ENCODE measurements around the gene NRXN3.

NRXN3 gene

DNA sequence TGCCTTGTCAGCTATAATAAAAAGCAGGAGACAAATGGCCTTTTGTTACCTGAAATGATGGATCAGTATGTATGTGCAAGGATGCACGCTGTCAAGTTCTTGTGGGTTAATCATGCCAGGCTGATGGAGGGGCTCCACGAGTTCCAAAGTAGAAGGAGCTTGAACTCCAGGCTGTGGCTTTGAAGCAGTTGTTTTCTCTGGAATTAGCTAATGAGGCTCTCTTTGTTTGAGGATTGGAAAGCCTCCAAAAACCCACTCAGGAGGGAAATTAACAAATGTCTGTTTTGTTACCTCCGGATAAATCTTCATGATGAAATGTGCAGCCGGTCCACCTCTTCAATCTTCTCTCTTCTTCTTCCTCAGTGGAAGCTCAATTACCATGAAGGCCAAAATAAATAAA, 1435.7 kb downstream of the NRXN3 start:
- peak; percentile 91 for DNase-seq

DNA sequence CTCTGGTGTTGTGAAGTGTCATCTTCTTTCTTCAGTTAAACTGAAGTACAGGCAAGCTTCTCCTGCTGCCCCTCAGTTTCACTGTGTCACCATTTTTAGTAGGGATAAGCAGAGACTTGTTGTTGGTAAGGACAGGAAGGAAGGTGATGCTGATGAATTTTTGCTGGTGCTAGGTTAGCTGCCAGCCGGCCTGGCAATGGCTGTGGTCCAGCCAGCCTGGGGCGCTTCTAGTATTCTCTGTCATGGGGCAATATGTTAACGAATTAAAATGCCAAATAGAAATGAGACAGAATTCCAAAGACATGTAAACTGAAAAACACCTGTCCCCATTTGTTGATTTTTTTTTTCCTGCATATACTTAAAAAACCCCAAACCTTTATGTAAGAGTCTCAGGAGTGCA, 1438.3 kb downstream of the NRXN3 start:
- no peak for DNase-seq

DNA sequence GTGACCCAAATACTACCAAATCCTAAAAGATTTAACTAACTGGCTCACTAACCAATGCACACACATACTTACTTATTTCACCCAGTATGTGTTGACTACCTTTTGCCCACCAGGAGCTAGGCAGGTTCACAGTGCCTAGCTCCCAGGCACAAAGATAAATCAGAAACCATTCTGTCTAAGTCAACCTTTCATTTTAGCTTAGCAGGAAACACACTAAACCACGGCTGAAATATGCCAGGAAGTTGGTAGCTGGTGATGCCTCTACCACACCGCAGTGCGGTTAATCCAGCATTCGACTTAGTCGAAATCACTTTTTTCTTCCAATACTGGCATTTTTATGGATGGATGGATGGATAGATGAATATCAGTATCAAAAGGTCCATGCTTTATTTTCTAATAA, 1443.5 kb downstream of the NRXN3 start:
- no peak for DNase-seq

DNA sequence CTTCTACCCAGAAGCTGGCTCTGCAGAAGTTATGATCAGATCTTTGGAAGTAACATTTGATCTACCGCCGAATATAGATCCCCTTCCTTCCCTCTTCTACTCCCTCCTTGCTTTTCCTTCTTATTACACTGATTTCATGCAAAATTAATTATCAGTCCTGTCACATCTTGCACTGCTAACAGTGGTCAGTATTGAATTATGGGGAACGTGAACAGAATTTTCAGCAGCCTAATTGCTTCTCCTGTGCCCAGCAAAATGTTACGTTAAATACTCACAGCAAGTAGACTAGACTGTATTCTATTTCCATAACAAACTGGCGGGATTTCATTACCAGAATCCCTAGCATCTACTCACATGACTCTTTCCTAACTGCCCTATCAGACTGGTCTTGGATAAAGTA, 1444.3 kb downstream of the NRXN3 start:
- DNase-seq, result no peak

DNA sequence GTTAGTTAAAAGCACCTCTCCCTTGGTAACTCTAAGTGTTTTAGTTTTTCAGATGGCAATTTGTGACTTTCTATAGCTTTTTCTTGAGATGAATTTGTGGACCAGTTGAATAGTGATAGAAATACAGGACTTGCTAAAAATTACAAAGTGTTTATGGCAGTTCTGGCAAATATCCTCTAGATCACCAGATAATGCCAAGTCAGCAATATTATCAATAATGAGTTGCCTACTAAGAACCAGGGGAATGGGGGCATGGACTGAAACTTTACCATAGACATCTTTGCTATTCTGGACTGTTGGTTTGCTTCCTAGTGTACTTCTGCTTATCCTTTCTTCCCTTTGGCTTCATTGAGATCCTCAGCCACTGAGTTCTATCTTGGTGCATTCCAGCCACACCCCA, 1456.9 kb downstream of the NRXN3 start:
- no peak for DNase-seq

DNA sequence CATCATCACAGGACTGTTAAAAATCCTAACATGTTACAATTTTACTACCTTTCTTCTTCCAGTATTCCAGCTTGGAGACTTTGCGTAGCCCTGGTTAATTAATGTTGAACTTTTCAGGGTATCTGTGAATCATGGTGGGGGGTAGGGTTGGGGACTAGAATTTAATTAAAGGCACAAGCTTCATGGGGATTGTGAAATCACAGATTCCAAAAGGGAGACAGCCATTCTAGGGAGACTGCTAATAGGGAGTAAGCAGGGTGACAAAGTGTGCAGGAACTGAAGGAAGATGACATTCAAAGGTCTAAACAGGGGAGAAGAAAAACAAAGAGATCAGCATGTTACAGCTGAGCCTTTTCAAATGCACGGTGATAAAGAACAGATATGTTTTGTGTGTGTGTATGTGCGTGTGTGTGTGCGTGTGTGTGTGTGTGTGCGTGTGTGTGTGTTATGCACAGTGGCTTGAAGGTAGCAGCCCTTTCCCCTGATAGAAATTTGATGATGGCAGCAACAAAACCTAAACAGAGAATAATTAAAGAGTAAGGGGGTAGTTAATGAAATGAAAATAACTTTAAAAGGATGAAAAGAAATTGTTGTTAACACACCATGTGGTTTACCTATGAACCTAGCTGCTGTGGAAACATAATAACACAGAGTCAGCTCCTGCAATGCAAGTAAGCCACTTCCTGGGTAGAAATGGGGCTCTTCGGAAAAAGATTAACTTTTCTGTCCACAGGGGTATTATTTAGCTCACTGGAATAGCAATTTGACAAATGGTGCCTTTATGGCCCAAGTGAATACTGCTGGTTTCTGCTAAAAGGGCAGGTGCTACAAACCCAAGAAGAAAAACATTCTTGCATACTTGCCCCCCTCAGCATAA, 1459.5 kb downstream of the NRXN3 start:
- DNase-seq, result no peak

DNA sequence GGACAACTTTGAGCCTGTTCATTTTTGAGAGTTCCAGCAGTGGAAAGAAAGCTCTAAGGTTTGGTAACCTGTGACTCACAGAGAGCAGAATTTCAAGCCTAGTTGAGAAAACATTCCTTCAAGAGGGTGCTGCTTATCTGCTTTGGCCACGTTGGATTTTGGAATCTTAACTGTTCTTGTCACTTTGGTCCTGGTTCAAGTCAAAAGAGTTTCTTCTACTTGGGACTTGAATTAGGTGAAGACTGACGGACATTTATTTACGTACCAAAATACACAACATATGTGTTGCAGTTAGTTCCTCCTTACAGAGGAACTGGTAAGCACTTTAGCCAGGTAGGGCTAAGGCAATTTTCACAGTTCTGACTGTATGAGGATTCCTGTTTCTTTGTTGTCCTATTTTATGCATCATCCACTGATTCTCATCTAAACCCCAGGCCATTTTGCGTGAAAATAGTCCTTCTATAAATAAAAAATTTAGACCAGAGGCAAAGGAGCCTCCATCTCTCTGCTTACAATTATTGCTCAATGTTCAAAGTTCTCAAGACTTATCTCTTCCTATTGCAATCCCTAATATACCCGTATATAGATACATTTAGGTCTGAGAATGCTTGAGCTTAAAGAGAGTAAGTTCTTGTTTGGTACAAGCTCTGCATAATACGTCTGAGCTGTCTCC, 1460.3 kb downstream of the NRXN3 start:
- DNase-seq, result no peak

DNA sequence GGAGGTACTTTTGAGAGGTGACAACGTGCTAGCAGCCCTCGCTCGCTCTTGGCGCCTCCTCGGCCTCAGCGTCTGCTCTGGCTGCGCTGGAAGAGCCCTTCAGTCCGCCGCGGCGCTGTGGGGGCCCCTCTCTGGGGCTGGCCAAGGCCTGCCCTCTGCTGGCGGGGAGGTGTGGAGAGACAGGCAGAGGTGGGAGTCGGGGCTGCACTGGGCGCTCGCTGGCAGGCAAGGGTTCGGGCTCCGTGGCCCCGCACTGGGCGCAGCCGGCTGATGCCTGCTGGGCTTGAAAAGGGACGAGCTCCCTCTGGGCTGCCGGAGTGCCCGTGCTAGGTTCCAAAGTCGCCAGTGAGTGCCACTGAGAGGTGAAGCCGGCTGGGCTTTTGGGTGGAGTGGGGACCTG, 1461.1 kb downstream of the NRXN3 start:
- DNase-seq, result no peak

DNA sequence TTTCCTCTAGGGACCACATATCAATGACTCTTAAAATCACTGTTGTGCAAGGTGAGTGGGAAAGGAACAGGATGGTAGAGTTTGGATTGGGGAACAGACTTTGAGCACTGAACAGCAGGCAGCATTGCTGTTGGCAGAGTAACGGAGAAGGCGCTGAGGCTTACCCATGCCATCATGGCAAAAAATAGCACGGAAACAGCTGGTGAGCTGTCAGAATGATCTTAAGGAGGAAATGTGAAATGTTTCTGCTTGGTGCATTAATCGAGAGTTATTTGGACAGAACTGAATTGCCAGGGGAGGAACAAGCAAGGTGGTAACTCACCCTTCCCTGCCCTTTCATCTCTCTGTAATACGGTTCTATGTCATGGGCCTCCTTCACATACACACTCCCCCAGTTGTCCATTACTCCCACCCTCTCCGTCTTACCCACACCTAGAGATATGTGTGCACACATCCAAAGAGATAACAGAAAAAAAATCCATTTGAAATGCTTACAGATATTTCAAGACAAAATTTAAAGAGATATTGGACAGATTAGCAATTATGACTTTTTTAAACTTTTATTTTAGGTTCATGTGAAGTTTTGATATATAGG, 1468.6 kb downstream of the NRXN3 start:
- no peak for DNase-seq

DNA sequence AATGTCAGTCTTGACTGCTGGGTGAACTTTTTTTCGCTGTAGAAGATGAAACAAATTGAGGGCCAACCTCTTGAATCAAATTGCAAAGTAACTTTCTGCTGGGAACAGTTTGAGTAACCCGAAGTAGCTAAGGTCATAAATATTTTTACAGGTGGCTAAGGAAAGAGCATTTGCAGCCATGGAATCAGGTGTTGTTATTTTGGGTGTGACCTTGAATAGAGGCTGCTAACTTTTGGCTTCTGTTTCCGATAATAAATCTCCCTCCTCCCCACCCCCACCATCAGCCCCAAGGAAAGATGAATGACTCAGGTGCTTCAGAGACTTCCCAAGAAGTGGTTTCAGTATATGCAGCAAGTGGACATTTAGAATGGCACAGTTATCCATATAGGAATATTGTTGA, 1469.4 kb downstream of the NRXN3 start:
- no peak for DNase-seq

DNA sequence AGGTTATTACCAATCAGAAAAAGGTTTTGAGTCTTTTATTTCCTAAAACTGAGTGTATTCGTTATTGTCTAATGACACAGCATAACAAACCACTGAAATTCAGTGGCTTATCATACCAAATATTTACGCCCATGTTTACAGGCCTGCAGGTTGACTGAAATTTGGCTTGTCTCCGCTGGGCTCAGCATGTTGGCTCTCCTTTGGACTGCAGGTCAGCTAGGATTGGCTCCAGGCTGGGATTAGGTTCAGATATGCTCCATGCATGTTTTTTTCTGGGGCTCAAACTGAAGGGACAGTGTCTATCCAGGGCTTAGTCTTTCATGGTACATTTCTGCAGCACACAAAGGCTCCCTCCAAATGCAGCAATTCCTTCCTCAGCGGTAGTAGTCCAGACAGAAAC, 1471.2 kb downstream of the NRXN3 start:
- DNase-seq, result no peak

DNA sequence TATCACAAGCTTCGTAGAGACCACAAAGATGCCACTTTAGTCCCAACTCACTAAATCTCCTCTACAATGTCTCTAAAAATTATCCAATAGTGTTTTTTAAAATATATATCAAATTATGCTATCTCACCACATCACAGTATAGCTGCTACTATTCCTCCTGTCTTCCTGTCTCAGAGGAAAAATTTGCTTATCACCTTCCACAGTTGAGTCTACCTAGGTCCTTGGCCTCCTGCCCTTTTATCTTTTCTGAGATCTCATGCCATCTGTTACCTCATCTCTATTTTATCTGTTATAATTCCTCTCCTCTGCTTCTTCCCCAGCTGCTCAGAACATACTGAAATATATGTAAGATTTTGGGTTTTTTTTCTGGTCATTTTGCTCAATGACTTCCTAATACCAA, 1473.0 kb downstream of the NRXN3 start:
- no peak for DNase-seq

DNA sequence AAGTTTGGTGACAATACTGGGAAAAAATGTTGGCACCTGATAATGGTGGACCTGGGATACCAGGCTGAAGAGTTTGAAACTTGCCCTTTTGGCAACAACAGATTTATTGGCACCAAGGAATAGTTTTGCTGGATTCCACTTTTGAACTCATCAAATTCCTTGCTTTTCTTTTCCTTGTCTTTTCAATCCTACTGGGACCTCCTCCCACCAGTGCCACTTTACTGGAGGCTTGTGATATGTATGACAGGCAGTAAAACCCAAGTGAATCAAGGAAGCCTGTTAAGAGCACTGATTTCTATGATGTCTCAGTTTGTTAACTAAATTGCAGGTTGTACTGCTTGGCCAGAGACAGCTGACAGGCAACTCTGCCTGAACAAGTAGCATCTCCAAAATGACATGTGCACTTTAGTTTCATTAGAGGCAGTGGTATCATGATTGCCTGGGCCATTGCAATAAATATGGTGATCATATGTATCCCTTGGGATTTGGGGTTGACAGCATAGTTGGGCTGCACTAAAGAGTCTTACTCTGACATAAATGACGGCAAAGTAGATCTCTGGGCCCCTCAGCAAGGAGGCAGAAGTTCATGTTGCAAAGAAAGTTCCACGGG, 1475.7 kb downstream of the NRXN3 start:
- DNase-seq, result no peak

DNA sequence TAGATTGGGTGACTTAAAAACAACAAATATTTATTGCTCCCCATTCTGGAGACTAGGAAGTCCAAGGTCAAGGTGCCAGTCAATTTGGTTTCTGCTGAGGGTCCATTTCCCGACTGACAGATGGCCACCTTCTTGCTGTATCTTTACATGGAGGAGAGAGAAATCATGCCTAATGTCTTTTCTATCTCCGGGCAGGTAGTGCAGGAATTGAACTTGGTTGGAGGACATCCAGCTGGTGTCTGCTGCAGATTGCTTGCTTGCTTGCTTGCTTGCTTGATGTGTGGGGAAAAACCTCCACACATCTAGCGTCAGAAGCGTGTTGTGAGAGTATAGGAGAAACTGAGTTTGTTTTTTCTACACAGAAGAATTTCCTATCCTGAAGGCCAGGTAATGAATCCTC, 1479.7 kb downstream of the NRXN3 start:
- DNase-seq, result no peak

DNA sequence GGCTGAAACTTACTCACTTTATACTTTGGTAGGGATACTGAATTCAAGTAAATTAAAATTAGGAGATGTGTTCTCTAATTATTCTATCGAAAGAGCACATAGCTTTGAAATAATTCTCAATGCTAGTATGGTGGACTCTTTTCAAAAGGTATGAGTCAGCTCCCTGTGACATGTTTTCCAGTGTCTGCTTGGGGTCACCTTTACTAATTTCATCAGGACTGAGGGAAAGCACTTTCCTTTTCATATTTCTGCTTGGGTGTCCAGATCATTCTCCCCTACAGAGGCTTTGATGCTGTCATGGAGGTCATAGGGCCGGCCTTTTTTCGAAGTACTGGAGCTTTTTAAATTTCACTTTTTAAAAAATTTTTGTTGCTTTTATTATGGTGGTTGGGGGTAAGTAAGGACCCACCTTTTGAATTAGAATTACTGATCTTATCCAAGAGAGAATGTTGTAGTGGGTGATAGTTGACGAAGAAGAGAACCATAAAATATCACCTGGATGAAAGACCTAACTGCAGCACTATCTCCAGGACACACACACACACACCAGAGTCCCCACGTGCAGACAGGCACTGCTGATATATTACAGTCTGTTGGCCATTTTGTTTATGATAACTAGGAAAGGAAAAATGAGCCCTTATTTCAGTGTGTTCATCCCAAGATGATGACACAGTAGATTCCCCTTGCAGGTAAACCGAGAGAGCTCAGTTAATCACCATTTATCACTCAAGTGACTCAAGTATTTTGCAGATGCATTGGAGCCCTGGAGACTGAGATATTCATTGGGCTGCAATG, 1482.5 kb downstream of the NRXN3 start:
- no peak for DNase-seq

DNA sequence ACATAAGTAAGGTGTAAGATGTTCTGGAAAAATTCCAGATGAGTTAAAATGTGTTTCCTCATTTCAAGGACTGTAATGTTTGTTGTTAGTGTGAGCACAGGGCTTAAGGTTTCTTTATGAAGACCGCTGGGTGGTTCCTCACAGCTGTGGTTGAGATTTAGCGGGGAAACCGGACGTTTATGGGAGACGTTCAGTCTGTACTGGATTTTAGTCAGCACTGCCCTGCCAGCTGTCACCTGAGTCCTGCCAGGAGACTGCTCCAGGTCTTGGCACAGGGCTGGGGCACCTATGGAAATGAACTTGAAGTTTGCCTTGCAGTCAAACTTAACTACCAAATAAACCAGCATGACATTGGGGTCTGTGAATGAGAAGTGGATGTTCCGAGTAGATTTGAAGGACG, 1485.9 kb downstream of the NRXN3 start:
- no peak for DNase-seq

DNA sequence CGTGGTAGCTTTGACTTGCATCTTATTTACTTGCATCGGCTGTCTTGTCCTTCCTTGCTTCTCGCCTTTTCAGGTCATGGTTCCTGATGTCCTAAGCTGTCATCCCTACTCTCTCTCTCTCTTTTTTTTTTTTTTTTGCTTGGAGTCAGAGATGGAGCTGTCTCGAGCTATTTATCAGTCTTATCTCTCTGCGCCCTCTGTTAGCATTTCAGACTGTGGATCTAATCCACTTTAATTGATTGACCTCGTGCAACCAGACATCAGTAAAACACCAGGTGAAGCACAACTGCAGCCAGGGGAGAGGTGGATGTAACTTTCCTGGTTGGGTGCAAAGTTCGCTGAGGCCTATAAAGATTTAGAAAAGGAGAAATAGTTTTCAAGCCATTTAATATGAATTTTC, 1486.3 kb downstream of the NRXN3 start:
- DNase-seq, result no peak

DNA sequence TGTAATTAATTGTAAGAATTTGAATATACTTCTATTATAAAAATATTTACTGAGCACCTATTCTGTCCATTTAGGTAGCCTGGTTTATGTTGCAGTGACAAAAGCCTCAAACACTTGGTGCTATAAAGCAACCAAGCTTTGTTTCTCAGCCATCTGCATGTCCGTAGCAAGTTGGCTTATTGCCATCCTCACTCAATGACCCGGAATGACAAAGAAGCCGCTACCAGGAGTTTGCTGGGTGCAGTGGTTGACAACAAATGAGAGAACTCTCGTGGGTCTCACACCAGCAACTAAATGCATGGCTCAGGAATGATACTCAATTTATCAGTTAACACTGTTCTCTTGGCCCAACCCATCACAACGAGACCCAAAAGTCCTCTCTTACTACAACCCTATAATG, 1488.0 kb downstream of the NRXN3 start:
- no peak for DNase-seq

DNA sequence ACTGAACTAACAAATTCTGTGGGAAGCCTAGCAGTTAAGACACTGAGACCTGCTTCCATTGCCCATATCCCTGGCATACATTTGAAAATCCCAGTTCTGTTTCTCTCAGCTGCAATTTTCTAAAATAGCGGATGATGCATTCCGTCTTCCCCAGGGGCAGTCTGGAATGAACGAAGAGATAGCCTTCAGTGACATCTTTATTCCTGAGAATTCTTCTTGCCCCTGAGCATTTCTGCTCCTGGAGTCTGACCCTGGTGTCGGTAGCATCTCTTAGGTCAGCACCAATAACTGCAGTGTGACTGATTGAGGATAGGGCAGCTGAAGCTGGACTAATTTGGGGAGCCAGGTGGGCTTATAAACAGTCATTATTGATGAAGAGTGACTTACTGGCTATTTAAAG, 1488.6 kb downstream of the NRXN3 start:
- DNase-seq, result no peak

DNA sequence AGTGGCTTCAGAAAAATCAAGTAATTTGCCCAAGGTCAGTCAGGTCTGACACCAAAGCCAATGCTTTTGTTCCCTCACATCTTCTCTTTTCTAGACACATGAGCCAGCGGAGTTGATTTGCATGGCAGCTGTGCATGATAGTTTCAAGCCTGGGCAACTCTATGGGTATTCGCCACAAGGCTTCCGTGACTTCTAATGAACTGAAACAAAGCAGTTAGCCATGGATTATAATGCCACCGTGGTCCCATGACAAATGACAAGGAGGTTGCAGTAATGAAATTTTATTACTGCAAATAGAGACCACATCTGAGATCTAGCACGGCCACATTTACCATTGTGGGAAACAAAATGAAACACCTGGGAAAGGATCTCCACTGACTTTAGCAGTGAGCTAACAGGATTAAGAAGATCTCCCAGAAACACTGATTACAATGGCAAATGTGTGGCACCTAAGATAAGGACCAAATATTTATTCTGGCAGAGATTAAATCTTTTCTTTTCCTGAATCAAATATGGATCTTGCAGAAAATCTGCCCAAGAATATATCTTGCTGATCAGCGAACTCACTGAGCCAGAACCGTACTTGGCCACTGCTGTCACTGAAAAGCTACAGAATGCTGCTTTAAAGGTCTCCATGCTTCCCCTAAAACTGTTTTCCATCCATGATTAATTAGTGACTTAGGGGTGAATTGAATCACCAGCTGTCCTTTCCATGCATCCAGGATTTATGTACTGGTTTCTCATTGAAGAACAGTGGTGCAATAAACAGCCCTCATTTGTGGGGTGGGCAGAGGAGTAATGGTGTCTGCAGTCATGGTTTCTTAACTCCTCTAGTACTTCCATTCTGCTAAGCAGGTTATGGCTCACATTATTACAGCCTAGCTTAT, 1490.1 kb downstream of the NRXN3 start:
- no peak for DNase-seq

DNA sequence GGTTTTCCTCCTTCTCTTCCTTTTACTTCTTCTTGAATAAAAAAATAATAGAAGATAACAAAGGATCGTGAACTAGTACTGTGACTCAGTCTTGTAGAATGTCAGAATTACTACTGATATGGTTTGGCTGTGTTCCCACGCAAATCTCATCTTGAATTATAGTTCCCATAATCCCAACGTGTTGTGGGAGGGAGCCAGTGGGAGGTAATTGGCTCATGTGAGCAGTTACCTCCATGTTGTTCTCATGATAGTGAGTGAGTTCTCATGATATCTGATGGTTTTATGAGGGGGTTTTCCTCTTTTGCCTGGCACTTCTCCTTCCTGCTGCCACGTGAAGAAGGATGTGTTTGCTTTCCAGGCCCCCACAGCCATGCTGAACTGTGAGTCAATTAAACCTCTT, 1491.6 kb downstream of the NRXN3 start:
- DNase-seq, result no peak

DNA sequence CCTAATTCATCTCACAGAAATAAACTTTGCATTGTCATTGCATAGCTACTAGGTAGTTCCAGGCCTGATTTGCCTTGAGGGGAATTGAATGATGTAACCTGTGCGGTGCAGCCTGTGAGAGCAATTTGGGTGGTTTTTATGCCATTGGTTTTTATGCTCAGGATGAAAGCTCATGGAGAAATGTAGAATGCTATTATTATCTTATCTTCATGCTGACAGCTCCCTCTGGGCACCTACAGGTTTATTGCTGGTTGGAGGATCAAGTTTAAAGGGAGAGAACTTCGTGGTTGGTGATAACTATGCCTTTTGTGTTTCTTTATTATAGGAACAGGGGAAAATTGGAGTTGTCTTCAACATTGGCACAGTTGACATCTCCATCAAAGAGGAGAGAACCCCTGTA, 1493.3 kb downstream of the NRXN3 start:
- DNase-seq, result no peak

Measured in NCI-H1436 (cell line).